Upper lobe of right lung (tissue), 1 donor: ENCODE measurements around the gene WDR59. TPM values are rescaled to one million over a fixed set of nuclear protein-coding genes. Genes with fewer than 3 reads are reported as not detected.
"Not testable (repeated sequence)": the region's sequence is repeated elsewhere in the genome, so short reads cannot be mapped to it uniquely, and the experiment has no call there.

Source experiments
- ATAC-seq: fragments of 200-7000 bp; cut with Tn5 transposase; one replicate; pipeline ENCODE4 v1.9.1; 2020; ENCODE audit warnings: mild to moderate bottlenecking, moderate library complexity
- DNase-seq: peaks from one replicate; pipeline ENCODE4 v3.0.0-alpha.2; 2020
- H3K27ac ChIP-seq: fragments of 200-600 bp; one replicate; pipeline ENCODE4 v1.8.0; 2022
- H3K27me3 ChIP-seq: fragments of 200-600 bp; one replicate; pipeline ENCODE4 v1.8.0; 2022; ENCODE audit warnings: mild to moderate bottlenecking
- H3K36me3 ChIP-seq: fragments of 200-600 bp; one replicate; pipeline ENCODE4 v1.8.0; 2022
- H3K4me1 ChIP-seq: fragments of 200-600 bp; one replicate; pipeline ENCODE4 v1.8.0; 2022
- H3K4me3 ChIP-seq: fragments of 200-600 bp; one replicate; pipeline ENCODE4 v1.8.0; 2022; ENCODE audit warnings: mild to moderate bottlenecking
- H3K9me3 ChIP-seq: fragments of 200-600 bp; one replicate; pipeline ENCODE4 v1.8.0; 2022
- intact Hi-C: fragments of 100-400 bp; cut with DNase I; formaldehyde crosslinking; loops from one replicate; pipeline ENCODE4 v1.11.0; 2022
- total RNA-seq: library from RNA; stranded (reverse); fragmentation: NEBNext Ultra II Directional; extraction: Animal tissue kit (Norgen Biotek cat#: 25700); gene quantifications from one replicate; pipeline ENCODE4 v1.2.1, GENCODE V29; 2021
- TF ChIP-seq, protein P1 (sequence below): fragments of 200-600 bp; IDR thresholded peaks from one replicate; pipeline ENCODE4 v1.8.0; 2022; ENCODE audit warnings: antibody characterized with exemption
- donor health status: DM: no; HTN: yes; CAD: no; lungs with severe emphysema.

WDR59 gene
- total RNA-seq, 1 donor from 2014 or later: 51.6 TPM

GRCh38 chr16:75014318-75014717, 29.4 kb upstream of the WDR59 start:
- peaks cover 38% of the 10 kb centered on the region for H3K4me1 ChIP-seq
- intact Hi-C loops: no loop called here
- H3K27me3 ChIP-seq: no peaks in the 10 kb centered on the region
- no peak for ATAC-seq
- TF ChIP-seq, protein P1, sequence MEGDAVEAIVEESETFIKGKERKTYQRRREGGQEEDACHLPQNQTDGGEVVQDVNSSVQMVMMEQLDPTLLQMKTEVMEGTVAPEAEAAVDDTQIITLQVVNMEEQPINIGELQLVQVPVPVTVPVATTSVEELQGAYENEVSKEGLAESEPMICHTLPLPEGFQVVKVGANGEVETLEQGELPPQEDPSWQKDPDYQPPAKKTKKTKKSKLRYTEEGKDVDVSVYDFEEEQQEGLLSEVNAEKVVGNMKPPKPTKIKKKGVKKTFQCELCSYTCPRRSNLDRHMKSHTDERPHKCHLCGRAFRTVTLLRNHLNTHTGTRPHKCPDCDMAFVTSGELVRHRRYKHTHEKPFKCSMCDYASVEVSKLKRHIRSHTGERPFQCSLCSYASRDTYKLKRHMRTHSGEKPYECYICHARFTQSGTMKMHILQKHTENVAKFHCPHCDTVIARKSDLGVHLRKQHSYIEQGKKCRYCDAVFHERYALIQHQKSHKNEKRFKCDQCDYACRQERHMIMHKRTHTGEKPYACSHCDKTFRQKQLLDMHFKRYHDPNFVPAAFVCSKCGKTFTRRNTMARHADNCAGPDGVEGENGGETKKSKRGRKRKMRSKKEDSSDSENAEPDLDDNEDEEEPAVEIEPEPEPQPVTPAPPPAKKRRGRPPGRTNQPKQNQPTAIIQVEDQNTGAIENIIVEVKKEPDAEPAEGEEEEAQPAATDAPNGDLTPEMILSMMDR: no peak
- H3K4me3 ChIP-seq: no peak overlapping the region
- no peaks in the 10 kb centered on the region for H3K36me3 ChIP-seq
- DNase-seq: no peak
- no peak overlapping the region for H3K27ac ChIP-seq
- no peaks in the 10 kb centered on the region for H3K9me3 ChIP-seq

- H3K4me3 ChIP-seq, DNase-seq, H3K27me3 ChIP-seq, intact Hi-C loops, H3K36me3 ChIP-seq, ATAC-seq, H3K9me3 ChIP-seq: not testable (repeated sequence)
- Histone ChIP-seq H3K4me1 (peaks cover 34% of the 10 kb centered on the region), H3K27ac (peak overlapping the region; percentile 77)
Observed at GRCh38 chr16:75013123-75013522, 28.2 kb upstream of the WDR59 start.

GRCh38 chr16:75012380-75013081, 27.6 kb upstream of the WDR59 start:
- TF ChIP-seq, protein P1: no peak
- H3K36me3 ChIP-seq: no peaks in the 10 kb centered on the region
- intact Hi-C loops: no loop called here
- H3K4me3 ChIP-seq: no peak overlapping the region
- H3K4me1 ChIP-seq: peaks cover 32% of the 10 kb centered on the region
- no peak for ATAC-seq
- H3K27me3 ChIP-seq: no peaks in the 10 kb centered on the region
- no peak for DNase-seq
- H3K27ac ChIP-seq: peak overlapping the region; percentile 77
- no peaks in the 10 kb centered on the region for H3K9me3 ChIP-seq

- peak overlapping the region; percentile 77 for H3K27ac ChIP-seq
- ATAC-seq (peak; percentile 52), DNase-seq (no peak)
- H3K27me3 ChIP-seq: no peaks in the 10 kb centered on the region
- H3K36me3 ChIP-seq: no peaks in the 10 kb centered on the region
- H3K9me3 ChIP-seq: no peaks in the 10 kb centered on the region
- H3K4me3 ChIP-seq: no peak overlapping the region
- H3K4me1 ChIP-seq: peaks cover 28% of the 10 kb centered on the region
- intact Hi-C loops: no loop called here
- TF ChIP-seq, protein P1: no peak
Observed at GRCh38 chr16:75011634-75012307, 26.8 kb upstream of the WDR59 start.

DNA sequence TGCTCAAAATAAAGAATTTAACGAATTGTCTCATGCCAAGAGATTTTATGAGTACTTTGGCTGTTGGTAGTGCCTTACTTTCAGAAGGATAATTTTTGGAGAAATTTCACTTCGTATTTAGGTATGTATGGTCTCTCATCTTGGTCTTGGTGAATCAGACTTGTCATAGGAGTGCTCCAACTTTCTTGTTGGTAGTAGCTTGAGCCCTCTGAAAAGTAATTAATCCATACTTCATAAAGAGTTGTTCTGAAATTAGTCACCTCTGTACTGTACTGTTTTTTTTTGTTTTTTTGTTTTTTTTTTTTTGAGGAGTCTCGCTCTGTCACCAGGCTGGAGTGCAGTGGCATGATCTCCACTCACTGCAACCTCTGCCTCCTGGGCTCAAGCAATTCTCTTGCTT, 25.5 kb upstream of the WDR59 start:
- Histone ChIP-seq H3K4me3 (no peak overlapping the region), H3K36me3 (no peaks in the 10 kb centered on the region), H3K9me3 (no peaks in the 10 kb centered on the region), H3K27ac (no peak overlapping the region), H3K4me1 (peaks cover 28% of the 10 kb centered on the region), H3K27me3 (no peaks in the 10 kb centered on the region)
- ATAC-seq: no peak
- intact Hi-C loops: no loop called here
- no peak for DNase-seq
- TF ChIP-seq, protein P1: no peak

DNA sequence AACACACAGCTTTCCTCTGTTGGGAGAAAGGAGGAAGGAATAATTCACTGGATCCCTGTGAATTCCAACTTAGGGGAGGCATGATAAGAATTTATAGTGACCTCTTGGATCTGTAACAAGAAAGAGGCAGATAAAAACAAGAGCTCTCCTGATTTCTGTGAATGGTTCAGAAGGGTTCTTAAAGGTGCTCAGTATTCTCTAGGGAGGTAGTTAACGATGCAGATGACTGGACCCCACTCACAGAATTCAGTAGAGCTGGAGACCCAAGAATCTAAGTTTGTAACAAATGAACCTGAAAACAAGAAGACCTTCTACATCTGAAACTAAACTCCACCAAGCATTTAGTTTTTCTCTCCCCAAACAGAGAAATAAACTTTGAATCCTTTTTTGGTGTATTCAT, 22.5 kb upstream of the WDR59 start:
- no peaks in the 10 kb centered on the region for H3K27me3 ChIP-seq
- no peak for DNase-seq
- no peaks in the 10 kb centered on the region for H3K9me3 ChIP-seq
- no peaks in the 10 kb centered on the region for H3K36me3 ChIP-seq
- no peak overlapping the region for H3K27ac ChIP-seq
- H3K4me3 ChIP-seq: no peak overlapping the region
- intact Hi-C loops: no loop called here
- peaks cover 21% of the 10 kb centered on the region for H3K4me1 ChIP-seq
- TF ChIP-seq, protein P1: no peak
- ATAC-seq: no peak
